ENCODE measurements around the gene NELL1.
A peak's percentile ranks its signal among the peaks of the same experiment; 100 is the strongest.

The NELL1 gene

GRCh38 chr11:20668844-20669819 is at the start of gene NELL1:
TSS of gene NELL1 (plus strand) at chr11:20669586.
- DNase-seq = peak; percentile 65
- H3K4me1 Mint-ChIP-seq = peaks cover 25% of the 10 kb centered on the region
- H3K9me3 Mint-ChIP-seq = peaks cover 5% of the 10 kb centered on the region
- no peaks in the 10 kb centered on the region for H3K36me3 Mint-ChIP-seq (ENCODE audit: low read depth)
- peak within 1 kb of the TSS; percentile 88 for H3K4me3 Mint-ChIP-seq
- peaks cover 88% of the 10 kb centered on the region for H3K27me3 Mint-ChIP-seq (ENCODE audit: low read depth, poor library complexity)
- H3K27ac Mint-ChIP-seq = peak within 1 kb of the TSS; percentile 29
- TF ChIP-seq CTCF (IDR thresholded peaks at IDR 0.05) = no peak

GRCh38 chr11:20620988-20621387 is 48.4 kb upstream of the NELL1 start:
- Mint-ChIP-seq H3K4me1 (peaks cover 29% of the 10 kb centered on the region), H3K27ac (no peak overlapping the region), H3K27me3 (ENCODE audit: low read depth, poor library complexity) (peaks cover 42% of the 10 kb centered on the region), H3K36me3 (ENCODE audit: low read depth) (no peaks in the 10 kb centered on the region), H3K4me3 (no peak overlapping the region), H3K9me3 (no peaks in the 10 kb centered on the region)
- DNase-seq = no peak
- TF ChIP-seq CTCF (IDR thresholded peaks at IDR 0.05) = no peak

DNA sequence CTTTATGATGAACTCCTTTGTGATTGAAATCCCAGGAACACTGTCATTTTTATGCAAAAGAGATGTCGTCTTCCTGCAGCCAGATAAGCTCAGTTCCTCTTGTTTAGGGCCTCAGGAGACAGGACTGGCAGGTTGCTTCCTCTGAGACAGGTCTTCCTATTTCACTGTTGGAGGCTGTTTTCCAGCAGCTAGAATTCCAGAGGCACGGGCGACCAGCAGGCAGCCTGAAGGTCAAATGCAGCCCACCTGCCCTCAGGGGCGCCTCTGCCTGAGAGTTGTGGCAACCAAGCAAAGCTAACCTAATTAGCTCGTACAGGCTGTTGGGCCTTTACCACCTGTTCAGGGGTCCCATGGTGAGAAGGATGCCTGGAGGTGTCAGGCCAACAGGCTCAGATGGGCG is 47.7 kb upstream of the NELL1 start:
- TF ChIP-seq CTCF (IDR thresholded peaks at IDR 0.05) = no peak
- peaks cover 24% of the 10 kb centered on the region for H3K4me1 Mint-ChIP-seq
- peaks cover 42% of the 10 kb centered on the region for H3K27me3 Mint-ChIP-seq (ENCODE audit: low read depth, poor library complexity)
- DNase-seq = no peak
- H3K36me3 Mint-ChIP-seq (ENCODE audit: low read depth) = no peaks in the 10 kb centered on the region
- no peaks in the 10 kb centered on the region for H3K9me3 Mint-ChIP-seq
- H3K27ac Mint-ChIP-seq = no peak overlapping the region
- H3K4me3 Mint-ChIP-seq = no peak overlapping the region

GRCh38 chr11:20623252-20623651 is 46.1 kb upstream of the NELL1 start:
- Mint-ChIP-seq H3K36me3 (ENCODE audit: low read depth) (no peaks in the 10 kb centered on the region), H3K9me3 (no peaks in the 10 kb centered on the region), H3K27me3 (ENCODE audit: low read depth, poor library complexity) (peaks cover 40% of the 10 kb centered on the region), H3K4me1 (peaks cover 24% of the 10 kb centered on the region), H3K4me3 (no peak overlapping the region), H3K27ac (no peak overlapping the region)
- DNase-seq = no peak
- TF ChIP-seq CTCF (IDR thresholded peaks at IDR 0.05) = no peak

GRCh38 chr11:20626279-20626678 is 43.1 kb upstream of the NELL1 start:
- DNase-seq = no peak
- Mint-ChIP-seq H3K4me1 (peaks cover 28% of the 10 kb centered on the region), H3K27me3 (ENCODE audit: low read depth, poor library complexity) (peaks cover 29% of the 10 kb centered on the region), H3K9me3 (peaks cover 3% of the 10 kb centered on the region), H3K27ac (no peak overlapping the region), H3K4me3 (no peak overlapping the region), H3K36me3 (ENCODE audit: low read depth) (no peaks in the 10 kb centered on the region)
- TF ChIP-seq CTCF (IDR thresholded peaks at IDR 0.05) = no peak

DNA sequence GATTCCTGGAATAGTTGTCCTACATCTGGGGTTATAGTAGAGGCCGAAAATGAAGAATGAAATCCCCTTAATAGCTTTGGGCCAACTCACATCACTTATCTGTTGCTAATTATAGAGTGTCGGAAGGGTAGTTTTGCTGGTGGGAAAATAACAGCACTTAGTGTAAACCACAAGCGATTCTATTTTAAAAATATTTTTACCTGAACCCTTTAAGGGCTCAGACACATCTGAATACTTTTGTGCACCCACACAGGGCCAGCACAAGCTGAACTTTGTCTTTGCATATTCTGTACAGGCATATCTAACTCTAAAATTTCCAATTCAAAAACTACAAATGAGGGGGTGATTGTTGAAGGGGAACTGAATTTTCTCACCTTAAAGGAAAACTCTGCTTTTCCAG is 42.4 kb upstream of the NELL1 start:
- H3K9me3 Mint-ChIP-seq = peaks cover 3% of the 10 kb centered on the region
- no peaks in the 10 kb centered on the region for H3K36me3 Mint-ChIP-seq (ENCODE audit: low read depth)
- H3K27ac Mint-ChIP-seq = no peak overlapping the region
- H3K4me3 Mint-ChIP-seq = no peak overlapping the region
- no peak for DNase-seq
- H3K27me3 Mint-ChIP-seq (ENCODE audit: low read depth, poor library complexity) = peaks cover 22% of the 10 kb centered on the region
- peaks cover 36% of the 10 kb centered on the region for H3K4me1 Mint-ChIP-seq
- no peak for TF ChIP-seq CTCF (IDR thresholded peaks at IDR 0.05)
